ENCODE data around the gene MYH1.

DNA sequence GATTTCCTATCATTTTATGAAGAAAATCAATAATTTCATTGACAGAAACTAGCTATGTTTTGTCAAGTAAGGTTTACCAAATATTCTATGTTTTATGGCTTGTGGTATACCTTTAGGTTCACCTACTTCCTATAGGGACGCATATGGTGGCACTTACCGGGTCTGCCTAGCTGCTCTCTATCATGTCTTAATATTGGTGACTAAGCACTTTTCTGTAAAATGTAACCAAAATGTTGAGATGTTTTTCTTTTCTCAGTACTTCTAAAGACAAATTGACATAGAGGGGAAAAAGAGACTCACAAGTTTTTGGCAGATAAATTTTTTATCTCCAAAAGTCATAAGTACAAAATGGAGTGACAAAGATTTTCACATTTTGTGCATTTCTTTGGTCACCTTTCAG, 26.3 kb downstream of the MYH1 start:
- no peak for TF ChIP-seq POLR2A (IDR thresholded peaks at IDR 0.05; ENCODE audit: low read length)
- TF ChIP-seq GATA1 (IDR thresholded peaks at IDR 0.05; ENCODE audit: low read depth, low read length), result no peak
